Right ventricle myocardium inferior (tissue), 1 donor: ENCODE results near the gene CRACDL. TPM values are rescaled to one million over a fixed set of nuclear protein-coding genes. Genes with fewer than 3 reads are reported as not detected.

Experiments used
- ATAC-seq: fragments of 200-7000 bp; cut with Tn5 transposase; one replicate; pipeline ENCODE4 v1.9.1; 2020; ENCODE audit warnings: mild to moderate bottlenecking, moderate library complexity
- DNase-seq: peaks from one replicate; pipeline ENCODE4 v3.0.0; 2021; ENCODE audit errors: missing footprints
- intact Hi-C: fragments of 100-400 bp; cut with DNase I; formaldehyde crosslinking; loops from one replicate; pipeline ENCODE4 v1.11.0; 2022
- long read RNA-seq: library from polyadenylated mRNA; unstranded; transcript quantifications from one replicate; pipeline ENCODE4 v2.0.0, GENCODE V29; 2021
- total RNA-seq: library from RNA; stranded (reverse); fragmentation: NEBNext Ultra II Directional; extraction: Animal tissue kit (Norgen Biotek cat#: 25700); gene quantifications from one replicate; pipeline ENCODE4 v1.2.1, GENCODE V29; 2021
- donor health status: DM: no; HTN: yes; CAD: no; lungs with severe emphysema.

CRACDL gene, protein sequence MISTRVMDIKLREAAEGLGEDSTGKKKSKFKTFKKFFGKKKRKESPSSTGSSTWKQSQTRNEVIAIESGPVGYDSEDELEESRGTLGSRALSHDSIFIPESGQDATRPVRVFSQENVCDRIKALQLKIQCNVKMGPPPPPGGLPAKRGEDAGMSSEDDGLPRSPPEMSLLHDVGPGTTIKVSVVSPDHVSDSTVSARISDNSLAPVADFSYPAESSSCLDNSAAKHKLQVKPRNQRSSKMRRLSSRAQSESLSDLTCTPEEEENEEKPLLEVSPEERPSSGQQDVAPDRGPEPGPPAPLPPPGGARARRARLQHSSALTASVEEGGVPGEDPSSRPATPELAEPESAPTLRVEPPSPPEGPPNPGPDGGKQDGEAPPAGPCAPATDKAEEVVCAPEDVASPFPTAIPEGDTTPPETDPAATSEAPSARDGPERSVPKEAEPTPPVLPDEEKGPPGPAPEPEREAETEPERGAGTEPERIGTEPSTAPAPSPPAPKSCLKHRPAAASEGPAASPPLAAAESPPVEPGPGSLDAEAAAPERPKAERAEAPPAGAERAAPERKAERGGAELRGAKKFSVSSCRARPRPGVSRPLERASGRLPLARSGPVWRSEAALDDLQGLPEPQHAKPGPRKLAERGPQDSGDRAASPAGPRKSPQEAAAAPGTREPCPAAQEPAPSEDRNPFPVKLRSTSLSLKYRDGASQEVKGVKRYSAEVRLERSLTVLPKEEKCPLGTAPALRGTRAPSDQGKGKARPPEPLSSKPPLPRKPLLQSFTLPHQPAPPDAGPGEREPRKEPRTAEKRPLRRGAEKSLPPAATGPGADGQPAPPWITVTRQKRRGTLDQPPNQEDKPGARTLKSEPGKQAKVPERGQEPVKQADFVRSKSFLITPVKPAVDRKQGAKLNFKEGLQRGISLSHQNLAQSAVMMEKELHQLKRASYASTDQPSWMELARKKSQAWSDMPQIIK
- 3.9 TPM for total RNA-seq
- long read RNA-seq, partial matches to known transcripts = 7 of 8 reads
- long read RNA-seq, other reads (novel, unspliced or antisense) = 1 of 8 reads

DNA sequence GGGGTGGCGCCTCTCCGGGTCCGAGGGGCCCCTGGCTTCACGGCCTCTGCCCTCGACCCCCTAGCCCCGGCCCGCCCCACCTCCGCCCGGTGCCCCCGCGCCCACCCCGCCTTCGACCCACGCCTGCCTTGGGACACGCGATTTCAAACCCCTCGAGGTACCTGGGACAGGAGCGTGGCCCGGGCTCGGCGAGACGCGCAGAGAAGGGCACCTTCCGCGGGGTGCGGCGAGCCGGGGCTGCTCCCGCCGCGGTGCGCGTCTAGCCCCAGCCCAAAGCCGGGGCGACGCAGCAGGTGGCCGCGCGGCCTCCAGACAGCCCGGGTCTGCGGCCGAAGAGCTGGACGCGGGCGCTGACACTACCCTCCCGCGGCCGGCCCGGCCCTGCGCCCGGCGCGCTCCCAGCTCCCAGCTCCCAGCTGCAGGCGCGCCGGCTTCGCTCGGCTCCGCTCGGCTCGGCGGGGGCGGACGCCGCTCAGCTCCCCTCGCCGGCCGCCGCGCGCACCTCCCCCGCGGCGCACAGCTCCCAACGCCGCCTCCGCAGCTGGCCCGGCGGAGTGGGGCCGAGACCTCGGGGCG lies at the start of gene CRACDL:
CRACDL (minus strand) TSS at position 449 of the 576 bp plus-strand sequence. CDS start 89,425 bp downstream, outside the sequence.
- intact Hi-C loops = no loop called here
- DNase-seq = no peak
- ATAC-seq = no peak

DNA sequence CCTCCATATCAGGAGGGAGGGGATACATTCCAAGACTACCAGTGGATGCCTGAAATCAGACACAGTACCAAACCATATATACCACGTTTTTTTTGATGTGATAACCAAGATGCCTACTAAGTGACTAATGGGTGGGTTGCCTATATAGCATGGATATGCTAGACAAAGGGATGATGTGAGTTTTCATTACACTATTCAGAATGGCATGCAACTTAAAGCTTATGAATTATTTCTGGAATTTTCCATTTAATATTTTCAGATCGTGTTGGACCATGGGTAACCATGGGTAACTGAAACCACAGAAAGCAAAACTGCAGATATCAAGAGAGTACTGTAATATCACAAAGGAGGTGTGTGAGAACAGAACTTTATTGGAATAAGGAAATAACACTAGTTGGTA lies 39.6 kb upstream of the CRACDL start:
- DNase-seq (no peak), ATAC-seq (no peak)
- intact Hi-C loops = no loop called here

DNA sequence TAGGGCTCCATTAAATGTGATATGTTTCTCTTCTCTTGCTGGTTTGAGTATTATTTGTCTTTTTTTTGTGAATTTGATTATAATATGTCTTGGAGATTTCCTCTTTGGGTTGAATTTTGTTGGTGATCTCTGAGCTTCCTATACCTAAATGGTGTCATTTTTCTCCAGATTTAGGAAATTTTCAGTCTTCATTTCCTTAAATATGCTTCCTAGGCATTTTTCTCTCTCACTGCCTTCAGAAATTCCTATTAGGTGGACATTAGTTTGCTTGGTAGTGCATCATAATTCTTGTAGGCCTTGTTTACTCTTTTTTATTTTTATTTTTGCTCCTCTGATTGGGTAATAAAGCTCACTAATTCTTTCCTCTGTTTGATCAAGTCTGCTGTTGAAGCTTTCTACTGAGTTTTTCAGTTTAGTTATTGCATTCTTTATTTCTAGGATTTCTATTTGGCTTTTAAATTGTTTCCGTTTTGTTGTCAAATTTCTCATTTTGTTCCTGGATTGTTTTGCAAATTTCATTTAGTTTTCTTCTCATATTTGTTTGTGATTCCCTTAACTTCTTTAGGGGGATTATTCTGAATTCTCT lies 36.6 kb upstream of the CRACDL start:
- DNase-seq (no peak), ATAC-seq (no peak)
- intact Hi-C loops = no loop called here

DNA sequence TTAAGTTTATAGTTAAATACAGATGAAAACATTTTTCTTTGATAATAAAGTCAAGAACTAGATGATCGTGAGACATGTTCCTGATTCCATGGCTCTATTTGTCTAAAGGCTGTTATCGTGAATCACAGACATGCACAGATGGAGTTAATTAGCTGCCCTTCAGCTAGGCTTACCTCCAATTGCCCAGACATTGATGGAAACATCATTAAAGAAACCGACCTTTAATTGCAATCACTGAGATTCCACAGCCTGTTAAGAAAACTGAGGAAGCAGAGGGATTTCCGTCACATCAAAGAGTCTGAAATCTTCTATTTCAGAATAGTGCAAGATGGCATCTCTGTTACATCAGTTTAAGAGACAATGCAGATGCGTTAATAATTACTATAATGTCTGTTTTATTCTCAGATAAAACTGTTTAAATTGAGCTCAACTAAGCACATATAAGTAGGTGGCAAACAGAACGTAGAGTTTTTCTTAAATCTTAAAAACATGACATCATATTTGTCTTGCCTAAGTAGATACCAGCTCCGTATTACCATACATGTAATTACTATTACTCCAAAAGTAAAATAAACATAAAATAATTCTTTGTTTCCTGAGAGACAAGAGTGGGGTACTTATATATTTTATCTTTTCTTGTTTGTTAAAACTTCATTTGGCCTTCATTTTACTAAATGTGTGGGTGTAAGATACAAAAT lies 23.9 kb upstream of the CRACDL start:
- intact Hi-C loops = no loop called here
- DNase-seq (no peak), ATAC-seq (no peak)

DNA sequence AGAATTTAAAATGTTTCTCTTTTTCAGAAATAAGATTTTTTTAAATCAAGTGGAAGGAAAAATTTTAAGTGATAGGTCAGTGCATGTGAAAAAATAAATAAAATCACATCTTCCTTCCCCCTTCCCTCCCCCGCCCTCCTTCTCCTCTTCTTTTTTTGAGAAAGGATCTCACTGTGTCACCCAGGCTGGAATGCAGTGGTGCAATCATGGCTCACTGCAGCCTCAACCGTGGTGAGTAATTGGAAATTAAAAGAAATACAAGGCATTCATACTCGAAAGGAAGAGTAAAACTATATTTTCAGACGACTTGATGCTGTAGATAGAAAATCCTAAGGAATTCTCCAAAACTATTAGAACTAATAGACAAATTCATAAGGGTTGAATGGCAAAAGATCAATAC lies 16.9 kb upstream of the CRACDL start:
- ATAC-seq (no peak), DNase-seq (no peak)
- intact Hi-C loops = no loop called here

DNA sequence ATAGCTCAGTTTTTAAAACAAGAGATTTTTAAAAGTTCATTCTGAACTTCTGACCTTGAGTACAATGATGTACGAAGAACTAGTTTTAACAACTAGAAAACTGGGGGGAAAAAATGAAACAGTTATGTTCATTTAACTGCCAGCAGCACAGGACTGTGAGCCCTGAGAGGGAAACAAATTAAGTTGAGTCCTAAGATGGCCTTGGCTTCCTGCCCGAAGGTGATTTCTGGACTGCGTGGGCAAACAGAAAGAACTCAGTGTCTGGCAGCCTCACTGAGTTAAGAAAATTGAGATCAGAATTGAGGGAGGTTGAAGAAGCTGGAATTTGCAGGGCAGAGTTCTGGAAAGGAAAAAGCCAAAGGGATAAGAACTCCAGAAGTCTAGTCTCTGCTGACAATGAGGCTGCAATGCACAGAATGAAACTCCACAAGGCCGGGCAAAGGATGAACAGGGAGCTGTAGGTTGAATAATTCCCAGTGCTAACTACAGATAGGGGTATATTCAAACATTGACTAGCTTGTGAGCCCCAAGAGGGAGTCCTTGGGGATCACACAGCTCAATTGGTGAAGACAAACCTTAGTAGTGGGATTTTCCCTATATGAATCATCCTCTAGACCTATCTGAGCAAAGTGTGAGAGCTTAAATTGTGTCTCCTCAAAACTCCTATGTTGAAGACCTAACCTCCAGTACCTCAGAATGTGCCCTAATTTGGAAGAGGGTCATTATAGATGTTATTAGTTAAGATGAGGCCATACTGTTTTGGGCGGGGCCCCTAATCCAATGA lies 13.1 kb upstream of the CRACDL start:
- no peak for DNase-seq
- no peak for ATAC-seq
- intact Hi-C loops = no loop called here

DNA sequence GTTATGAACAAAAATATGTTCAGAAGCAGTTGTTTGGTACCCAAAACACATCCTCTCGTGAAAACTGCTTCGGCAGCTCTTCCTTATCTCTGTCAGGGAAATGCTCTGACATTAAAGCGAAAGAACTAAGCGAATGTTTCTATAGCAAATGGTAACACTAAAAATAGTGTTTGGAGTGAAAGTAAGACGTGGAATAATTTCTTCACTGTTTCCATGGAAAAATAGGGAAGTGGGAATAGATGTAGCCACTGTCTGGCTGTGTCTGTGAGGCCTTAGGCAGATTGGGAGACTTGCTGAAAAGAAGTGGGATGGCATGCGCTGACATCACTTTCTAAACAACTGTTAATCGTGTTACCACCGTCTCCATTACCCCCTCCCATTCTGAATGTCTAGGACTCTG lies 11.5 kb upstream of the CRACDL start:
- DNase-seq (no peak), ATAC-seq (no peak)
- intact Hi-C loops = no loop called here

DNA sequence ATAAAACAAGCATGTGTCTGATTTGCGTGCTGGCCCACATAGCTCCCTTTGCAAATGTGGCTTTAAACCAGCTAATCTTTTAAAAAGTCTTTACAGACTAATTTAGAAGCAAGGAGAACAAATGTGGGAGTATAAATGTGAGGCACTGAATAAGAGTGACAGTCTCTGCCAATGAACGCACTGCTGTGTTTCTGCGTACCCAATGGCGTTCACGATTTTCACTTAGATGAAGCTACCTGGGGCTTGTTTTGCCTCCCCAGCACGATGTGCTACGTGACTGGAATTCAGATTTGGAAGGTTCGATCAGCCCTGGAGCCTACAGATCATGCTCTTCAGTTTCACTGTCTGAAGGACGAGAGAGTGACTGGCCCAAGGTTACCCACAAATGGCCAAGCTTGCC lies 10.8 kb upstream of the CRACDL start:
- intact Hi-C loops = no loop called here
- no peak for DNase-seq
- no peak for ATAC-seq

DNA sequence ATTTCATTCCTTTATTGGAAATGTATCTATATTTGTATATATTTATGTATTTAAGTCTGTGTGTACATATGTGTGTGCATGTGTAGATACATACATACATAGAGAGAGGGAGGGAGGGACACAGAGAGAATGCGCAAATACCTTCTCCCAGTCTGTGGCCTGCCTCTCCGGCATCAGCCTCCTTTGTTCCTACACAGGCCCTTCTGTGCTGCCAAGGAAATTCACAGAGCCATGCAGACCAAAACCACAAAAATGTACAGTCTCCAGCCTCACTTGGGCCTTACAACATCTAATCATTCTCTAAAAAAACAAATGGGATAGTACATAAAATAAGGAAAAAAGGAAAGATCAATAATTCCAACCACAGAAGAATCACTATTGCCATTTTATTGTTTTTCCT lies 8.8 kb upstream of the CRACDL start:
- ATAC-seq (no peak), DNase-seq (no peak)
- intact Hi-C loops = no loop called here

DNA sequence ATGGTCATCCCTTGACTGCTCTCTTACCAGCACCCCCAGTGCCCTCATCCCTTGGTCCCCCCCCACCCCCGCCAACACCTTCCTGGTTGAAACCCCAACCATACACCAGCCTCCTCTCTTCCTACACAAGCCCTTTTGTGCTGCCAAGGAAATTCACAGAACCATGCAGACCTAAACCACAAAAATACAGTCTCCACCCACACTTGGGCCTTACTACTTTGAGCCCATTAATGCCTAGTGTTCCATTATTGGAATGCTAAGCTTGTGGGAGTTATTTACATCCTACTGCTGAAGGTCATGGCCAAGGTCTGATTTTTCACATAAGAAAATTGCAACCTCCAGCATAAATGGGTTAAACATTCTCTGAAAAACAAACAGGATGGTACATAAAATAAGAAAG lies 4.1 kb upstream of the CRACDL start:
- intact Hi-C loops = no loop called here
- DNase-seq = no peak
- no peak for ATAC-seq

DNA sequence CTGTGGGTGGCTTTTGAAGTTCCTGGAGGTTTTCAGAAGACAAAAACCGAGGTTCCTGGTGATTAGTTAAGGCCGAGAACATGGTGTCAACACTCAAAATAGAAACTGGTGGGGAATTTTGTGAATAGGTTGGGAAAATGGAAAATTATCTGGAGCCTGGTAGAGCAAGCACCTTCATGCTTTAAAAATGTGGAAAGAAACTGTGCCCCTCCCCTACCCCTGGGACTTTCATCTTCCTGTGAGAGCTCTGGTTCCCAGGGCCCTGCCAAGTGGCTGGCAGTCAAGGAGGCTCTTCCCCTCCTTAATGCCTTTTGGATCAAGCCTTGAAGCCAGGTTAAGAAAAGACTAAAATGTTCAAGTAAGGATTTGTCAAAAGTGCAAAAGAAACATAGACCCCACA lies 1.9 kb upstream of the CRACDL start:
- intact Hi-C loops = no loop called here
- no peak for DNase-seq
- no peak for ATAC-seq

DNA sequence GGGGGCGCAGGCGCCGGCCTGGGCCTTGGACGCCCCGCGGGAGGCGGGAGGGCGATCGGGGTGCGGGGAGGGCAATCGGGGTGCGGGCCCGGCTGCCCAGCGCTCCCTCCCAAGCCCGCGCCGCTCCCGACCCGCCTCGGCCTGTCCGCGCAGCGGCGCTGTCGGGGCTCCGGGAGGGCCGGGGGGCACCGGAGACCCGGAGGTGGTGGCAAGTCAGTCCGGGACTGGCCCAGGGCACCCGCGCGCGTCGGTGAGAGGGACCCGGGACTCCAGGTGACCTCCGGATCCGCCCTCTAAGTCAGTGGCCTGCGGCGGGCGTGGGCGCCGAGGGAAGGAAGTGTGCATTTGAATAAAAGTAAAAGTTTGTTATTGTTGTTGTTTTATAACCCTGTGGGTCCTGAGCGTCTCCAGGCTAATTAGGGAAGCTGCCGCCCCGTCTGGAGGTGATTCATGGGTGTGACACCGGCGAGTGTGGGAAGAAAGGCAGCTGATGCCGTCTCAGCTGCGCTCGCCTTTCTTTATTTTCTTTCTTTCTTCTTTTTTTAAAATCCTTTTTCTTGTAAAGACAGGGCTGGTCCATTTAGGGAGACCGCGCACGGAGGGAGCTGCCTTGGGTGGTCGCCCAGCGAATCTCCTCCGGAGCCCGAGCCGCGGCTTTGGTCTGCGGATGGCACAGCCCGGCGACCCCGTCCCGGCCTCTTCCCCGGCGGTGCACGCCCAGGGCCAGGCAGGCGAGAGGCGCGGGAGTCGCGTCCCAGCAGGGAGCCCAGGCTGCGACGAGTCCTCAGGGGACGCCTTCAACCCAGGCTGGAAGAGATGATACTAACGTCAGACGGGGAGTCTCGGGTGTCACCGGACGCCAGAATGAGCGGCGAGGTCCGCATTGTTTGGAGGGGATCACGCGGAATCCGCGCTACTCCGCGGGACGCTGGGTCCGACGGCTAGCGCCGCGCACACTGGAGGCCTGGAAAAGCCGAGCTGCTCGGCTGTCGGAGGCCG lies 627 bp upstream of the CRACDL start:
- intact Hi-C loops = no loop called here
- DNase-seq (peak; percentile 58), ATAC-seq (no peak)

DNA sequence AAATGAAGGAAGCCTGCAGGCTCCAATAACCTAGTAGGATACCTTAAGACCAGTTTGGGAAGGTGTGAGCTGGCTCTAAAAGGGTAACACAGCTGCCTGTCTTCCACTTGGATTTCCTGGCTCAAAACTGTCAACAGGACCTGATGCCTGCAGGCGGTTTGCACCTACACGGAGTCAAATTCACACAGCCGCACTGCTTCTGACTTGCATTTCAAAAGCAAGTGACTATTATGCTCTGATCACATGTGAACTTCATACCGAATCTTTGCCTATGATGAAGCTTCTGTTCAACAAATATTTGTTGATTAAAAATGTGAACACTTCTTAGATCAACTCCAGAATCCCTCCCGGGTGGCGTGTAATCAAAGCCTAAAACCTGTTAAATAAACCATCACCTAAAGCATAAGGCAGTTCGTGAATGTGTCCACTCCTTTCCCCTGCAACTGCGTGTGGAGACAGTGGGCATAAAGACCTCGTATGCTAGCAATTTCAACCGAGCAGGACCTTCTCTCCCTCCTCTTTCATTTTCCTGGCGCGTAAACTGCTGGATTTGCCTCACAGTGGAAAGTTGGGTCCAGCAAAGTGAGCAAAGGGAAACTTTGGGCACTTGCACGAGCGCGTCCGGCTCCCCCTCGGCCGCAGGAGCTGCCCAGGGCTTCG lies 784 bp downstream of the CRACDL start:
- DNase-seq (no peak), ATAC-seq (no peak)
- intact Hi-C loops = no loop called here

DNA sequence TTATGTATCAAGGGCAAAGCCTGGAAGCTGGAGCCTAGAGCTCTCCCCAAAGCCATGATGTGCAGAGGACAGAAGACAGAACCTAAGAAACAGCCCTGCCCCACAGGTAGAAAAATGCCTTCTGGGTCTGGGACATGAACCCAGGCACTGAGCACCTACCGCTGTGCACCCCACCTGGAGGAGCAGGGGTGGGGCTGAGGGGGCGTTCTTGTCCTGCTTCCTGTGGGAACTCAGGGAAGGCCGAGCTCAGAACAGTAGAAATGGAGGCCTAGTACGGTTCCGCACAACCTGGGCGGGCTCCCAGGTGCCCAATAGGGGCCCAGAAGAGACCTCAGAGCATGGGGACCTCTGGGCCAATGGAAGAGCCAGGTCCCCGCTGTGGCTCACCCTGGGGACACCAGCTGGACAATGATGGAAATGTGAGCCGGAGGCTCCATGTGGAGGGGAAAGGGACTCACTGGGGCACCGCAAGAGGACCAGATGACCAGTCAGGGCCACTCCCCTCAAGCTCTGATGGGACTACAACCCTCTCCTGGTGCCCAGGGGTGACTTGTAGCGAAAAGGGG lies 3.2 kb downstream of the CRACDL start:
- DNase-seq (peak; percentile 67), ATAC-seq (no peak)
- intact Hi-C loops = no loop called here

DNA sequence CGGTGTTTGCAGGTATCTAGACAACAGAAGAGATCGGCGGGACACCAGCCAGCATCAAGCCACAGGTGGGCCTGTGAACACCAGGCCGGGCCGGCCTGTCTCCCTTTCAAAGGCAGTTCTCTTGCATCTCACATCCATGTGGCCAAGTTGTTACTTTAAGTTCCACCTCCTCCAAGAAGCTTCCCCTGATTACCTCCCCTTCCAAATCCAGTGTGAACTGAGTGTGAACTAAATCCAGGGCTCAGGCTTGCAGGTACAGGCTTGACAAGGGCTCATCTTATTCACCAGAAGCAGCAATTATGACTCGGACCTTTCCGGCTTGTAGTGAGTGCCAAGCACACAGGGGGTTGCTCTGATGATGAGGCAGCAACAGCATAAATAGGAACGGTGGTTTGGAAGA lies 3.9 kb downstream of the CRACDL start:
- DNase-seq (no peak), ATAC-seq (no peak)
- intact Hi-C loops = no loop called here

DNA sequence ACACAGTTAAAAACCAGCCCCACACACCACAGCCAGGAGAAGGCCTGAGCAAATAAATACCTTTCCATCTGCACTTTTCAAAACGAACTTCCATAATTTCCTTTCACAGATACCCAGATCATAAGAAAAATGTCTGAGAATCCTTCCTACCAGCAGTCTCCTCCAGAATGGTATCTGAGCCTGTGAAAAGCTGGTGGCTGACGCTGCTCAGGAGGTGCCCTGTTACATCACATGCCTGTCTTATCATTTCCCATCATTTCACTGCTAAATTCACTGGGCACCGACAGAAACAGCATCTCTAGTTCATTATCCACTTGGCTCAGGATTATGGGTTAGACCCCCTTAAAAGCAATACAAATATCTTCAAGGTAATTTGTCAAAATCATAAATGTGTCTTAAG lies 4.4 kb downstream of the CRACDL start:
- ATAC-seq (no peak), DNase-seq (no peak)
- intact Hi-C loops = no loop called here
